Thoracic aorta (tissue), 2 donors: Measurements from ENCODE around the gene TRMU. TPM values are rescaled to one million over a fixed set of nuclear protein-coding genes. Genes with fewer than 3 reads are reported as not detected.

Experiments used
- ATAC-seq: fragments of 150-250 bp; one replicate; pipeline ENCODE4 v1.8.0; 2017; ENCODE audit warnings: low read depth; ENCODE audit not compliant: insufficient number of reproducible peaks, low FRiP score
- DNase-seq: peaks from one replicate; pipeline ENCODE4 v3.0.0-alpha.2; 2020; ENCODE audit warnings: low spot score
- H3K27ac ChIP-seq, 2 donors: fragments of 200-600 bp; sonication (generic); 1 replicate in 1 of 2; 2 replicates in 1 of 2; pipeline ENCODE4 v1.5.1; 2016; ENCODE audit warnings: mild to moderate bottlenecking in 2 of 2, moderate library complexity in 2 of 2
- H3K27me3 ChIP-seq: fragments of 200-600 bp; sonication (generic); replicated peaks from 2 replicates; pipeline ENCODE4 v1.6.0; 2016; ENCODE audit warnings: mild to moderate bottlenecking; ENCODE audit not compliant: insufficient read depth
- H3K36me3 ChIP-seq: fragments of 200-600 bp; sonication (generic); one replicate; pipeline ENCODE4 v1.5.1; 2016
- H3K4me1 ChIP-seq, 2 donors: fragments of 200-600 bp; sonication (generic); 1 replicate in 1 of 2; 2 replicates in 1 of 2; pipeline versions ENCODE4 v1.5.1 to v1.6.0; 2016; ENCODE audit warnings: low read depth in 2 of 2, mild to moderate bottlenecking in 1 of 2; ENCODE audit not compliant: control insufficient read depth in 1 of 2
- H3K4me3 ChIP-seq: fragments of 200-600 bp; sonication (generic); 2 replicates; pipeline ENCODE4 v1.5.1; 2016; ENCODE audit warnings: mild to moderate bottlenecking
- H3K9me3 ChIP-seq: fragments of 200-600 bp; sonication (generic); 2 replicates; pipeline ENCODE4 v1.5.1; 2016
- total RNA-seq, 2 donors: library from RNA; depleted of rRNA; stranded (reverse); fragments of >200 nt; gene quantifications; one replicate each; pipeline versions ENCODE4 v1.1.0 to v1.2.3, GENCODE V29; 2016
- TF ChIP-seq, protein P1 (sequence below): fragments of 200-600 bp; sonication (generic); IDR thresholded peaks from one replicate; pipeline ENCODE4 v1.5.1; 2019; ENCODE audit warnings: antibody characterized with exemption

Gene TRMU
- total RNA-seq, 2 donors from 2014 or later: 30.2 to 45.4 TPM

DNA sequence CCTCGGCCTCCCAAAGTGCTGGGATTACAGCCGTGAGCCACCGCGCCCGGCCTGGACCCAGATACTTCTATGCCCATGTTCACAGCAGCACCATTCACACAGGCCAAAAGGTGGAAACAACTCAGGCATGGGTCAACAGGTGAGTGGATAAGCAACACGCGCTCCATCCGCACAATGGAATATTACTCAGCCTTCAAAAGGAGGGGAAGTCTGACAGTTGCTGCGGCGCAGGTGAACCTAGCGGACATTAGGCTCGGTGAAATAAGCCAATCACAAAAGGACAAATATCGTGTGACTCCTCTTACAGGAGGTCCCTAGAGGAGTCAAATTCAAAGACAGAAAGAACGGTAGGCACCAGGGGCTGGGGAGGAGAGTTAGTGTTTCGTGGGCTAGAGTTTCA, 47.0 kb downstream of the TRMU start:
- TF ChIP-seq, protein P1, sequence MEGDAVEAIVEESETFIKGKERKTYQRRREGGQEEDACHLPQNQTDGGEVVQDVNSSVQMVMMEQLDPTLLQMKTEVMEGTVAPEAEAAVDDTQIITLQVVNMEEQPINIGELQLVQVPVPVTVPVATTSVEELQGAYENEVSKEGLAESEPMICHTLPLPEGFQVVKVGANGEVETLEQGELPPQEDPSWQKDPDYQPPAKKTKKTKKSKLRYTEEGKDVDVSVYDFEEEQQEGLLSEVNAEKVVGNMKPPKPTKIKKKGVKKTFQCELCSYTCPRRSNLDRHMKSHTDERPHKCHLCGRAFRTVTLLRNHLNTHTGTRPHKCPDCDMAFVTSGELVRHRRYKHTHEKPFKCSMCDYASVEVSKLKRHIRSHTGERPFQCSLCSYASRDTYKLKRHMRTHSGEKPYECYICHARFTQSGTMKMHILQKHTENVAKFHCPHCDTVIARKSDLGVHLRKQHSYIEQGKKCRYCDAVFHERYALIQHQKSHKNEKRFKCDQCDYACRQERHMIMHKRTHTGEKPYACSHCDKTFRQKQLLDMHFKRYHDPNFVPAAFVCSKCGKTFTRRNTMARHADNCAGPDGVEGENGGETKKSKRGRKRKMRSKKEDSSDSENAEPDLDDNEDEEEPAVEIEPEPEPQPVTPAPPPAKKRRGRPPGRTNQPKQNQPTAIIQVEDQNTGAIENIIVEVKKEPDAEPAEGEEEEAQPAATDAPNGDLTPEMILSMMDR: no peak
- Histone ChIP-seq H3K4me1 (no peaks in the 10 kb centered on the region), H3K27me3 (no peaks in the 10 kb centered on the region), H3K4me3 (no peak overlapping the region), H3K27ac (no peak overlapping the region), H3K9me3 (no peaks in the 10 kb centered on the region), H3K36me3 (no peaks in the 10 kb centered on the region)
- ATAC-seq: no peak
- no peak for DNase-seq

DNA sequence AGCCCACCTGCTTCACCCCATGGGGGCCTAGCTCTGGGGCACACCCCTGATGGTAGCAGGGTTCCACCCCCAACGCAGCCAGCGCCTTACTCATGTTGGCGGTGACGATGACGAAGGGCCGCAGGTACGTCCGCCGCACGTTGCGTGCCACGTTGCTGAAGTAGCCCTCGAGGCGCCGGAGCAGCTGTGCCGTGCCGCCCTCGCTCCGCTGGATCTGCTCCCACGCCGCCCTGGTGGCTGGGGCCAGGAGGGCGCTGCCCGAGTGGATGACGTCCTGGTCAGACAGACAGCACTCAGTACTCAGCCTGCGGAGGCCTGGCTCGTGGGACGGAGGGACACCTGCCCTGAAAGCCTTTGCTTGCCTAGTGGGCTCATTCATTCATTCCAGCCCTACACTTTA, 50.8 kb downstream of the TRMU start:
- ATAC-seq: no peak
- H3K27me3 ChIP-seq: no peaks in the 10 kb centered on the region
- no peaks in the 10 kb centered on the region for H3K9me3 ChIP-seq
- no peak overlapping the region for H3K4me3 ChIP-seq
- TF ChIP-seq, protein P1: no peak
- H3K4me1 ChIP-seq: no peaks in the 10 kb centered on the region
- no peak overlapping the region for H3K27ac ChIP-seq
- no peak for DNase-seq
- H3K36me3 ChIP-seq: no peaks in the 10 kb centered on the region

DNA sequence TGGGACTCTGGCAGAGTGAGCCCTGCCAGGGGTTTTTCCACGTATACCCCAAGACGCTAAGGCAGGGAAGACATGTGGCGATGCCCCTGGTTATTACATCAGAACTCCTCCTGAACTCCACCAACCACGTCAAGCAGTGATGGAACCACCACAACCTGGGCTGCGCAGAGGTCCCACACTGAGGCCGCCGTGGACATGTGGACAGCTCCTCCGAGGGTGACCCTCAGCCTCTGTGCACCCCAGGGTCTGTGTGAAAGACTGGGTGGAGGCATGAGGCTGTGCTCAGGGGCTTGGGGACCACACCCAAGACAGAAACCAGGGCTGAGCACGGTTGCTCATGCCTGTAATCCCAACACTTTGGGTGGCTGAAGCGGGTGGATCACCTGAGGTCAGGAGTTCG, 52.2 kb downstream of the TRMU start:
- TF ChIP-seq, protein P1: no peak
- Histone ChIP-seq H3K27ac (no peak overlapping the region), H3K27me3 (no peaks in the 10 kb centered on the region), H3K4me3 (no peak overlapping the region), H3K9me3 (no peaks in the 10 kb centered on the region), H3K4me1 (no peaks in the 10 kb centered on the region), H3K36me3 (no peaks in the 10 kb centered on the region)
- no peak for ATAC-seq
- no peak for DNase-seq

DNA sequence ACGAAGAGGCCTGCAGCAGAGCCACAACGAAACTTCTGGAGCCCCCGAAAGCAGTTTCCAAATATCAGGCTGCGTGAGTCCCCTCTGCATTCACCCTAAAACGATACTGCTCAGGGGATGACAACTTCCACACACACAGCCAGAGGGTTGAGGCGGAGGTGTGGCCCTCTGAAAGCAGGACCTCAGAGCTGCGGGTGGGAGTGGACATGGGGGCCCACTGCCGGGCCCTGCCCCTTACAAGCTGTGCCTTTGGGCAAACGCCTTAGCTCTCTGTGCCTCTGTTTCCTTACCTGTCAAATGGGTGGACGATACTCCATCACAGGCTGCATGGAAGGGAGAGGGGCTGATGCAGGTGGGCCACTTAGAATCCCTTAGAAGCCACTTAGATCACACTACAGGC, 53.1 kb downstream of the TRMU start:
- no peaks in the 10 kb centered on the region for H3K9me3 ChIP-seq

DNA sequence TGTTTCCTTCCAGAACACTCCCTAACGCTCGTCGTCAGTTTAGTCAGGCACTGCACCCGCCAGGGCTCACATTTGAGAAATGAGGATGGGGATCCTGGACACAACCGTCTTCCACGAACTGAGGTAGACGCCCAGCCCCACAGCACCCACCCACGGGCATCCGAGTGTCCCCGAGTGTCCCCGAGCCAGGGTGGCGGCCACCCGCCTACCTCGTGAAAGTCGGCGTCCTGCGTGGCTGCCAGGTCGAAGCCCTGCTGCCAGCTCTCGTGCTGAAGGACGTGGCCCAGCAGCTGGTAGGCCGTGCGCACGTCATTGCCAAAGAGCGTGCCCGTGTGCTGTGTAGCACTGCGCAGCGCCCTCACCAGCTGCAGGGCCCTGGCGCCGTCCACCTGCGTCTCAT, 53.6 kb downstream of the TRMU start:
- H3K27ac ChIP-seq: no peak overlapping the region
- no peaks in the 10 kb centered on the region for H3K27me3 ChIP-seq
- H3K9me3 ChIP-seq: no peaks in the 10 kb centered on the region
- H3K4me1 ChIP-seq: no peaks in the 10 kb centered on the region
- H3K4me3 ChIP-seq: no peak overlapping the region
- no peaks in the 10 kb centered on the region for H3K36me3 ChIP-seq
- DNase-seq: no peak
- TF ChIP-seq, protein P1: no peak
- ATAC-seq: no peak

More for the DNA sequence above, 53.1 kb downstream of the TRMU start:
- DNase-seq (no peak), ATAC-seq (no peak)
- H3K27ac ChIP-seq: no peak overlapping the region
- H3K4me1 ChIP-seq: no peaks in the 10 kb centered on the region
- TF ChIP-seq, protein P1: no peak
- H3K4me3 ChIP-seq: no peak overlapping the region
- H3K36me3 ChIP-seq: no peaks in the 10 kb centered on the region
- no peaks in the 10 kb centered on the region for H3K27me3 ChIP-seq
